HG02571 (cell line): ENCODE measurements around the gene TRNP1.
"Not testable (repeated sequence)": the region's sequence is repeated elsewhere in the genome, so short reads cannot be mapped to it uniquely, and the experiment has no call there.

Experiments used
- ATAC-seq: cut with Tn5 transposase; IDR thresholded peaks from one replicate; pipeline ENCODE4 v1.9.1; 2021; ENCODE audit warnings: mild to moderate bottlenecking, moderate library complexity; ENCODE audit not compliant: unreplicated experiment

Gene TRNP1

DNA sequence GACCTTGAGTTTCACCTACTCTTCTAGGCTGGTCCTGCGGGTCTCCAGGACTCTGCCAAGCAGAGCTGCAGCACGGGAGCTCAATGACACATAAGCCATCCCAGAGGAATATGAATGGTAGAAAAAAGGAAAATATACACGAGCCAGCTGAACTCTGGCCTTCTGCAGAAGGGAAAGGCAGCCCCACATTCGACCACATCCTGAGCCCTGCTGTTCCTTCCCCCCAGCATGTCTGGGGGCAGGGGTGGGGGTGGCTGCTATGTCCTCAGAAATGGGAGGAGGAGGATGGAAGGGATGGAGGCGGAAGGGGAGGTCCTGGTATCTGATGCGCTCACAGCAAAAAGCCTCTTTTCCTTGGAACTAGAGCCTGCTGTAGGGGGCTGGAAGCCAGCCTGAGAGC lies 21.1 kb upstream of the TRNP1 start:
- no peak for ATAC-seq

DNA sequence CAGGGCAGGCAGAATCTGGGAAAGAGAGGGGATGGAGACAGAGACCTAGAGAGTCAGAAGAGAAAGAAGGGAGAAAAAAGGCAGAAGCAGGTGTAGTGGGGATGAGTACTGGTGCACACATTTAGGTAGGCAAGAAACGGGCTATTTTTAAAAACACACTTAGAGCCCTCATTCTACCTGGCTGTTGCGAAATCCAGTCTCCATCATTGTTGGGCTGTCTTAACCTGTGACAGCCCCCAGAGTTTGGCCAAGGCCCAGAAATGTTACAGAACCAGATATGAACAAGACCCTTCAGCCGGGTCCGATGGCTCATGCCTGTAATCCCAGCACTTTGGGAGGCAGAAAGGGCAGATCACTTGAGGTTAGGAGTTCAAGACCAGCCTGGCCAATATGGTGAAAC lies 20.7 kb upstream of the TRNP1 start:
- ATAC-seq, result no peak

DNA sequence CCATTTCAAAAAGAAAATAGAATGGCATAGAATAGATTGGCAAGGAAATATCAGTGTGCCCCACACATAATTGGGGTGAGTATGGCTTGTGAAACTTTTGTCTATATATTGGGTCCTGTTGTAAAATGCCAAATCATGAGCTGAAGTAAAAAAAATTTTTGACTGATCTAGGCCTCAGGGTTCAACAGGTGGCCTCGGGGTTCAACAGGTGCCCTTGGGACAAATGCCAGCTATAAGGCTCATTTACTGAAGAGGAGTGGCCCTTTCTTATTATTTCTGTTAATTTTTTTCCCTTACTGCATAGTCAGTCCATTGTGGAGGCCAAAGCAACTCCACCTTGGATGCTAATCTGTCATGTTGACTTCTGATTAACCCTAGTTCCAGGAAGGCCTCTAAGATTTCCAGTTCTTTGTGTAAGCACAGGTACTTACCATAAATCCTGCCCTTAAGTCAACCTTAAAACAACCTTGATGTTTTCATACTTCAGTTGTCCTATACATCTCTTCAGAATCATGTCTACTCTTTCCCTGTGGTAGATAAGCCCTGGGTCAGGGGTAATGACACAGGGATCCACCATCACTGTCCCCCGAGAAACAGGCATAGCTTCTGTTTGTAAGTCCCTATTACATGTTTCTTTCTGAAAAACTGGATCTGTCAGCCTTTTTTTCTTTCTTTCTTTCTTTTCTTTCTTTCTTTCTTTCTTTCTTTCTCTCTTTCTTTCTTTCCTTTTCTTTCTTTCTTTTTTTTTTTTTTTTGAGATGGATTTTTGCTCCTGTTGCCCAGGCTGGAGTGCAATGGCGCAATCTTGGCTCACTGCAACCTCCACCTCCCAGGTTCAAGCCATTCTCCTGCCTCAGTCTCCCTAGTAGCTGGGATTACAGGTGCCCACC lies 16.6 kb upstream of the TRNP1 start:
- ATAC-seq, result no peak

DNA sequence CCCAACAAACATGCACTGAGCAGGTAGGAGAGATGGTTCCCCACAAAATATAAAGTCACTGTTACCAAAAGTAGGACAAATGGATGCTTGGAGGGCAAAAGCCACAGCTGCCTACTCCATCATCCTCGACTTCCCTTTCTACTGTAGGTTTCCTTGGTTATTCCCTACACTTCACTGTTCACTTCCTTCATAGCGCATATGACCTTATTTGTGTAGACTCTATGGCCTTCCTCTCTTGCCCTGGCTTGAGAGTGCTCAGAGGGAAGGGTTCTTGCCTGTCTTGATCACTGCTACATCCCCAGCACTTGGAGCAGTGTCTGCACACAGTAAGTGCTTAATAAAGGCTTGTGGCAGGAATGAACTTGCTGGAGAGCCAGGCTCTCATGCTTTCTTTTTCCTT lies 14.6 kb upstream of the TRNP1 start:
- no peak for ATAC-seq

DNA sequence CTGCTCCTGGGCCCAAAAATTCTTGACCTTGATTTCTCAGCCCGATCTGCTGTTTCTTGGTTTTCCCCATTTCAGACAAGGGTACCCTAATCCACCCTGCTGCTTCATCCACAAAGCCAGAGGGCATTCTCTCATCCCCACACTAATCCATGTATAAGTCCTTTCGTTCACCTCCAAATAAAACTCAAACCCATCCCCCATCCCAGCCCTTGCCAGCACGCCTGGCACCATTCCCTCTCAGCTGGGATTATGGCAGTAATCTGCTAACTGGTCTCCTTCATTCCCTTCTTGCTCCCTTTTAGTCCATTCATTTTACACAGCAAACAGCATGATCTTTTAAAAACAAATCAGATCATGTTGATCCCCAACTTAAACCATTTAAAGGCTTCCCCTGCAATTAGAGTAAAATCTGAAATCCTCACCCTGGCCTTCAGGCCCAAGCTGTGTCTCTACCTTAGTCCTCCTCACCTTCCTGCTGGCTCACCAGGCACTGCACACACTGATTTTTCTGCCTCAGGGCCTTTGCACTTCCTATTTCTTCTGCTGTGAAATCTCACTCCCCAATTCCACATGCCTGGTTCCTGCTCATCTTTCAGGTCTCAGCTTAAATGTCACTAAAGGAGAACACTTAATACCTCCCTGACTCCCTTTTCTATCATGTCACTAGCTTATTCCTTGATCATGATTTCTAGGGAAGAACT lies 12.2 kb upstream of the TRNP1 start:
- ATAC-seq, result no peak

DNA sequence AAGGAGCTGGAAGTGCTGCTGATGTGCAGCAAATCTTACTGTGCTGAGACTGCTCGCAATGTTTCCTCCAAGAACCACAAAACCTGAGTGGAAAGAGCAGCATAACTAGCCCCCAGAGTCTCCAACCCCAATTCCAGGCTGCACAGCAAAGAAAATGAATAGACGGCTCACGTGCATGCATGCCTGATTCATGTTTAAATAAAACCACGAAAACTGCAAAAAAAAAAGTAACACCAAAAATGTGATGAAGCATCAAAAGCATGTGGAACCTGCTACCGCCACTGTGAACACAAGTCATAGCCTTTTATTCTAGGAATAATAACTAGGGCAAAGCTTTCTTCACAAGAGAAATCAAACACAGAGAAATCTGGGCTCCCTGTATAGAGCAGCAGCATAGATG lies 9.6 kb upstream of the TRNP1 start:
- no peak for ATAC-seq

DNA sequence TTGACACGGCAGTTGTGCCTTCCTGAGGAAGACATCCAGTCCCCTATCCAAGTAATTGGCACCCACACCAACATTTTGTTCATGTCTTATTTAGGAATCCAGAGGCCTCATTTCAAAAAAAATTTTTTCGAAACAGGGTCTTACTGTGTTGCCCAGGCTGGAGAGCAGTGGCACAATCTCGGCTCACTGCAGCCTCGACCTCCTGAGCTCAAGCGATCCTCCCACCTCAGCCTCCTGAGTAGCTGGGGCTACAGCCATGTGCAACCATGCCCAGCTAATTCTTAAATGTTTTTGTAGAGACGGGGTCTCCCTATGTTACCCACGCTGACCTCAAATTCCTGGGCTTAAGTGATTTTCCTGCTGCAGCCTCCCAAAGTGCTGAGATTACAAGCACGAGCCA lies 9.2 kb upstream of the TRNP1 start:
- ATAC-seq, result no peak

DNA sequence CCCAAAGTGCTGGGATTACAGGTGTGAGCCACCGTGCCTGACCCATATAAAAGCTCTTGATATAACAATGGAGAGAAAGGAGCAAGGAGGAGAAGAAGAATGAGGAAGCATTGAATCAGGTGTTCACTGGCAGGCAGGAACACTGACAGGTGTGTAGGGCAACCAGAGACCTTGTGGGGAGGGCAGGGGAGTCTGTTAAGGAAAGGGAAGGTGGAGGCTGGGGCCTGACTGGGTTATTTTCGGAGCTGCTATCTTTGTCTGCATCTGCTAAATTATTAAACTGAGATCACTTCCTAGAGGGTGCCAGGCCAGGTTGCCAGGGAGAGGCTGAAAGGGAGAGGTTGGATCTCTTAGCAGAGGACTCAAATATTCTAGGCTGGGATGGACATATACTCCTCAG lies 6.8 kb upstream of the TRNP1 start:
- no peak for ATAC-seq

DNA sequence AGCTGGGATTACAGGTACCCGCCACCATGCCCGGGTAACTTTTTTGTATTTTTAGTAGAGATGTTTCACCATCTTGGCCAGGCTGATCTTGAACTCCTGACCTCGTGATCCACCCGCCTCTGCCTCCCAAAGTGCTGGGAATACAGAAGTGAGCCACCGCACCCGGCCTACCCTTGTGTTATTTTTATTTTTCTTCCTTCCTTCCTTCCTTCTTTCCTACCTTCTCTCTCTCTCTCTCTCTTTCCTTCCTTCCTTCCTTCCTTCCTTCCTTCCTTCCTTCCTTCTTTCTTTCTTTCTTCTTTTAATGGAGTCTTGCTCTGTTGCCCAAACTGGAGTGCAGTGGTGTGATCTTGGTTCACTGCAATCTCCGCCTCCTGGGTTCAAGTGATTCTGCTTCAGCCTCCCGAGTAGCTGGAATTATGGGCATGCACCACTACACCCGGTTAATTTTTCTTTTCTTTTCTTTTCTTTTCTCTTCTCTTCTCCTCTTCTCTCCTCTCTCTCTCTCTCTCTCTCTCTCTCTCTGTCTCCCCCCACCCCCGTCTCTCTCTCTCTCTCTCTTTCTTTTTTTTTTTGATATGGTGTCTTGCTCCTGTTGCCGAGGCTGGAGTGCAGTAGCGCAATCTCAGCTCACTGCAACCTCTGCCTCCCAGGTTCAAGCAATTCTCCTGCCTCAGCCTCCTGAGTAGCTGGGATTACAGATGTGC lies 3.9 kb upstream of the TRNP1 start:
- not testable (repeated sequence) for ATAC-seq

DNA sequence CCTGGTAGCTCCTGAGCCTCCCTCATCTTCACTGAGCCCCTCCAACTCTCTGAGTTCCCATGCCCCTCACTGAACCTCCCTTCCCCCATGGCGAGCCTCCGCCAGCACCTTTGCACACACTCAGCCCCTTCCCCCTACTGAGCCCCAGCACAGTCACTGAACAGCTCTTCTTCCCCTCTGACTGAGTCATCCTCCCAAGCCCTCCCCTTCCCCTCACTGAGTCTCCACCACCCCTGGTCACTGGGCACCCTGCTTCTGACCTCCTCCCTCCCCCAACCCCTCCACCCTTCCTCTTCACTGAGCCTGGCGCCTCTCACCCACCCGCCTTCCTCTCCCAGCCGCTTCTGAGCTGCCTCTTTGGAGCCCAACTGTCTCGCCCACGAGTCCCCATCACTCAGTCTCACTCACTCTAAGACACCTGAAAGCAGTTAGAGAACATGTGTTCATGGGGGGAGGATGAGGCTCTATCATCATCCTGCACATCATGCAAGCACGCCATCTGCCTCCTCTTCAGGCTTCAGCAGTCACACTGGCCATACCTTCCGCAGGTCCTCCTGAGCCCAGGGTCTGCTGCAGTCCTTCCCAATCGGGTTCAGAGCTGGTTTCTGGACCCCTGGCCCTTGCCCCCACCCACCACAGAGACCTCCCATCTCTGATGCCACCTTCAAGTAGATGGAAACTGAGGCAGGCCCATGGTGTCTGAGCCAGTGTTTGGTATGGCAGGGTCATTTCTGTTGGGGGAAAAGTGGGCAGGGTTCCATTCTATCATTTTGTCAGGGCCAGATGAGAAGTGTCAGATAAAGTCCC lies 2.0 kb upstream of the TRNP1 start:
- ATAC-seq, result no peak

DNA sequence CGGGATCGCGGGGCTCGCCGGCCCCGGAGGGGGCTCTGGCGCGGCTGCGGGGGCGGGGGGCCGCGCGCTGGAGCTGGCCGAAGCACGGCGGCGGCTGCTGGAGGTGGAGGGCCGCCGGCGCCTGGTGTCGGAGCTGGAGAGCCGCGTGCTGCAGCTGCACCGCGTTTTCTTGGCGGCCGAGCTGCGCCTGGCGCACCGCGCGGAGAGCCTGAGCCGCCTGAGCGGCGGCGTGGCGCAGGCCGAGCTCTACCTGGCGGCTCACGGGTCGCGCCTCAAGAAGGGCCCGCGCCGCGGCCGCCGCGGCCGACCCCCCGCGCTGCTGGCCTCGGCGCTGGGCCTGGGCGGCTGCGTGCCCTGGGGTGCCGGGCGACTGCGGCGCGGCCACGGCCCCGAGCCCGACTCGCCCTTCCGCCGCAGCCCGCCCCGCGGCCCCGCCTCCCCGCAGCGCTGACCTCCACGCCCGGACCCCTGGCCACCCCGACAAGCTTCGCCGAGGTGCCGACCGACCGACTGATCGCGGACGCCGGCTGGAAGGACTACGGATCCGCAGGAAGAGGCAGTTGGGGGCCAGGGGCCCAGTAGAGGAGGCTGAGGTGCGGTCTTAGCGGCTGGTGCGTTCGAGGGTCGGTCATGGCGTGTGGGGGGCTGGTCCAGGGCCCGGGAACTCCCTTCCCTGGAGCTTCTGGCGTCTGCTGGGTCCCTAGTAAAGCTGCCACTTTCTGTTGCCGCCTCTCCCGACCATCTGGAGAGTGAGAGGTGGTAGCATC lies 711 bp downstream of the TRNP1 start:
- ATAC-seq, result no peak

DNA sequence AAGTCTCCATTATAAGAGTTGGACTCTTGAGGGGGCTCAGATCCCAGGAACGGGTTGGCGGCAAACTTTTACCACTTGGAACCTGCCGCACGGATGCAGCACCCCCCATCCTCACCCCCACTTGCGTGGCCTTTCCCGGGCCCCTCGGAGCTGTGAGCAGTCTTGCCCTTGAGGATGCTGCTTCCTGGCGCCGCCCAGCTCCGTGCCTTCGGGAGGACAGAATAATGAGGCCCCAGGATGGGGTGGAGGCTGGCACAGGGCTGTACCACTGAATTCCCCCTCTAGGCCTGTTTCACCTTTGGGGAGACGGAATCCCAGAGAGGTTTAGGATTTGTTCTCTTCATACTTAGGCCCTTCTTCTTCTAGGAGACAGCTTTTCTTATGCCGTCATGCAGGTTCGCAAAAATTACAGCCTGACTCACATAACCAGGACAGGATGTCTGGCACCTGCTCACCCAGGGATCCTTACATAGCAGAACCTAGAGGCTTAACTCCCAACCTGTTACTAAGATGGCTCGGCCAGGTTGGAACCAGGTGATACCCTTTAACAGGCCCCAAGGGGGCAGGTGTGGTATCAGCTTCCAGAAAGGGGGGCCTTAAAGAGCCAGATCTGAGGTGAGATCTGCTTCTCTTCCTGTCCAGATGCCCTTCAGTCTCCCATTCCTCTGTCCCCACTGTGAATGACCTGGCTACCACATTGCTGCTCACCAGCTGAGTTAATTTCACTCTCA lies 1.5 kb downstream of the TRNP1 start:
- no peak for ATAC-seq

DNA sequence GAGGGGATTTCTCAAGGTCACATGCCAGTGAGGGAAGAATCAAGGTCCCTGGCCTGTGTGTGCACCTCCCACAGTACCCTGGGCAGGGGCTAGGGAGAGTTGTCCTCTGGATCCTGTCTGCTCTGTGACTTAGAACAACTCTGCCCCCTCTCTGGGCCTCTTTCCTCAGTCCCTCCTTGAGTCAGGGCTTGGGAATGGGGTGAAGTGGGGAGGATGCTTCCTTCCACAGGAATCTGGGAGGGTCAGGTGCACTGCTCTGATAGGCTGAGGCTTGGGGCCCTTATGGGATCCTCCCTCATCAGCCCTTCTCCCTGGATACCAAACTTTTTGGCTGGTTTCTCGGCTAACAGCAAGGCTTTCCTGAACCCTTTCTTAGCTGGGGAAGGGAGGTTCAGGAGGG lies 2.5 kb downstream of the TRNP1 start:
- ATAC-seq, result no peak

DNA sequence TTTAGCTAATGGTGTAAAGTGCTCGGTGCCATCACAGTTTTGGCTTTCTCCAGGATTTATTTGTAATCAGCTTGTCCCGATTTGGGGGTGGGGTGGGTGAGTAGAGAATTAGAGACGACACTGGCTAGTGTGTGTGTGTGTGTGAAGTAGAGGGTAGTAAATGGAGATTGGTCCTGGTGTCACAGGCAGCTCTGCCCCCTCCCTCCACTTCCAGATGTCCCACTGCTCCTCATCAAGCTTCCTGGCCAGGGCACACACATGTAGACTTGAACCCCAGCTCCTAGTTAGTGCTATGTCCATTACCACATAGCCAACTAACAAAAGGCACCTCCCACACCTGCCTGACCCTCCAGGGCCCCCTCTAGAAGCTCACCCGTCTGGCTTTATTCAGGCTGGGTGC lies 3.2 kb downstream of the TRNP1 start:
- ATAC-seq, result no peak

DNA sequence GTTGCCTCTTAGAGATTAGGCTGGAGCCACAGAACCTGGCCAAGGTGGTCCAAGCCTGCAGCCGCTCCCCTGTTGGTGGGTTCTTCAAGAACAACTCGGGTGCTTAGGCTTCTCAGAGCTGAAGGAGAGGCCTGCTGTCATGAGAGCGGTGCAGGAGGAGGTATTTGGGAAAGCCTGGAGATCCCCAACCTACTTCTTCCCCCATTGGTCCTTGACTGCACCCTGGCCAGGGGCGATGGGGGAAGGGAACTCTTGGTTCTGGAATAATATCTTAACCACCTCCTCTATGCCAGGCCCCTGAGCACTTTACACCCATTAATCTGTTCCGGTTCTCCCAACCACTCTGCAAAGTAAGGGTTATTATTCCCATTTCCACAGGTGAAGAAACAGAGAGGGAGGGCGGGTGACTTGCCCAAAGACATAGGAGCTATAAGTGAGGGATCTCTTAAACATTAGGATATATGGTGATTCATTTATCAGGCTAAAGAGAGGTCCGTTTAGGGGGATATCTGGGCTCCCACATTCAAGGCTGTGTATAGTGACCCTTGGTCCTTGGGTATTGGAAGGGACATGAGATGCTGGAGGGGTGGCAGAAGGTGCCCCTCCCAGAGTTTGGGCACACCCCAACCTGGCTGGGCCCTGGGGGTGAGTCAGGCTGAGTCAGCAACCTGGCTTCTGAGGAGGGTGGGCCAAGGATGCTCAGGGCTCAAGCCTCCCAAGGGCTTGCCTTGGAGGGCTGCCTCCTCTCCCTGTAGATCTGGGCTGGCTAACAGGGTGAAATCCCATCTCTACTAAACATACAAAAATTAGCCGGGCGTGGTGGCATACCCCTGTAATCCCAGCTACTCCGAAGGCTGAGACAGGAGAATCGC lies 5.2 kb downstream of the TRNP1 start:
- no peak for ATAC-seq

DNA sequence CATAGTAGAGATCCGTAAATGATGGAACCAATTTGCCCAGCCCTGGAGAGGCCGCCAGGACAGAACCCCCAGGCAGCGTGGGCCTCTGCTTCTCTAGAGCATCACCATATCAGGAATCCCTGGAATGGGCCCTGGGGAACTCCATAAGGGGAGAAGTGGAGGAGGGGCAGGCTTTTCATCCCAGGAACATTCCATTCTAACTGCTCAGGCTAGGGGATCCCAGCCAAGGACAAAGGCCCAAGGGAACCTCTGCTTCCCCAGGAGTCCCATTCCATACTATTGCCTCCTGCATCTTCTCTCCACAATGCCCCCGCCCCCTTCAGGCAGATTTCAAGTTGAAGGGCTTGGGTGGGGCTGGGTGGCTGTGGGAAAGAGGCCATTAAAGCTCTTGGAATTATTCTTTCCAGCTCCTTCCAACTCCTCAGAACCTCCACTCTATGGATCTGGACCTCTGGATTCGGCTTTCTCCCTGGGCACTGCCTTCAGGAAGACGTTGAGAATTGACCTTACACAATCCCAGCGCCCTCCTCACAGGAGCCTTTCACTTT lies 6.0 kb downstream of the TRNP1 start:
- ATAC-seq, result no peak

DNA sequence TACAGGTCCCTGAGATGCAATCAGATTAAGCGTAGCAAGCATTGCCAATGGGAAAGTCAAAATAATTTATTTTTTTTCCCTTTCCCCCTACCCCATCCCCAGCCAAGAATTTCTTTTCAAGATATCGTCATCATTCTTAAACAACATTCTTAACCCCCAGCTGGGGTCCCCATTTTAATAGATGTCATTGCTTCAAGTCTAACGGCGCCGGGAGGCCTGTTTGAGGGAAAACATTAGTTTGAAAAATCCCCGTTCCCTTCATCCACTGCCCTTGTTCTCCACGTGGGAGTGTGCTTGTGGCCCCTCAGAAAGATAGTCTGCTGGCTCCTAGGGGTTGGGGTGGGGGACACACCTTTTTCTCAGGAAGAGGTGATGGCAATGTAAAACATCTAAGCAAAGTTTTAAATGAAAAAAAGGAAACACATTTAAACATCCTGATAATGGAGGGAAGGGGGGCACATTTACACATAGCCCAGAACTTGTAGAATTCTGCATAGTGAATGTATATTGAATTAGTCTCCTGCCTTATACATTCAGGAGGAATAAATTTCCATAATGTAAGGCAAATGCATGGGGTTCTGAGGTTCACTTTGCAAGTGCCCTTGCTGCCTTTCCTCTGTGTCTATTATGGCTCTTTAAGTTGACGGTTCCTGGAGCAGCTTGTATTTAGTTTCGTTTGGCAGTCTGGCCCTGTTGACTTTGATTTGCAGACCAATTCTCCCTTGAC lies 6.8 kb downstream of the TRNP1 start:
- no peak for ATAC-seq
